ENCODE measurements around the gene CSNK1A1L.

DNA sequence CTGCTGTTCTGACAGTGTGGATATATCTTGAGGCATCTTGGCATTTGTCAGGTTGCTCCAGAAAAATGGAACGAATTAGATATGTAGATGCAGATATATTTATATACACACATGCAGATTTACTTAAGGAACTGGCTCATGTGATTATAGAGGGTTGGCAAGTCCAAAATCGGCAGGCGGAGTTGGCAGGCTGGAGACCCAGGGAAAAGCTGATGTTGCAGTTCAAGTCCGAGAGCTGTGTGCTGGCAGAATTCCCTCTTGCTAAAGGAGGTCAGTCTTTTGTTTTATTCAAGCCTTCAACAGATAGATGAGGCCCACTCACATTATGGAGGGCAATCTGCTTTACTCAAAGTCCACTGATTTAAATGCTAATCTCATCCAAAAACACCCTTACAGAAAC is 24.4 kb upstream of the CSNK1A1L start:
- TF ChIP-seq RAD21 (IDR thresholded peaks at IDR 0.05 in 1 of 2, conservative IDR thresholded peaks at IDR 0.05 in 1 of 2; ENCODE audit: low read depth in 2 of 2, low read length in 2 of 2), result no peak
- TF ChIP-seq, protein P1, sequence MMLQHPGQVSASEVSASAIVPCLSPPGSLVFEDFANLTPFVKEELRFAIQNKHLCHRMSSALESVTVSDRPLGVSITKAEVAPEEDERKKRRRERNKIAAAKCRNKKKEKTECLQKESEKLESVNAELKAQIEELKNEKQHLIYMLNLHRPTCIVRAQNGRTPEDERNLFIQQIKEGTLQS (IDR thresholded peaks at IDR 0.05; ENCODE audit: insufficient read depth, low read depth, low read length), result no peak
- TF ChIP-seq EZH2 (IDR thresholded peaks at IDR 0.05; ENCODE audit: low read depth, low read length, severe bottlenecking), result no peak

All from H1 (cell line).